Kidney glomerular epithelial cell (primary cell): ENCODE results near the gene MAPRE3.

ENCODE experiments used
- DNase-seq: peaks from one replicate; lab custom pipeline; 2025; lab: John Stamatoyannopoulos, UW

MAPRE3 gene

GRCh38 chr2:27014771-27015433, 44.5 kb downstream of the MAPRE3 start:
- no peak for DNase-seq

DNA sequence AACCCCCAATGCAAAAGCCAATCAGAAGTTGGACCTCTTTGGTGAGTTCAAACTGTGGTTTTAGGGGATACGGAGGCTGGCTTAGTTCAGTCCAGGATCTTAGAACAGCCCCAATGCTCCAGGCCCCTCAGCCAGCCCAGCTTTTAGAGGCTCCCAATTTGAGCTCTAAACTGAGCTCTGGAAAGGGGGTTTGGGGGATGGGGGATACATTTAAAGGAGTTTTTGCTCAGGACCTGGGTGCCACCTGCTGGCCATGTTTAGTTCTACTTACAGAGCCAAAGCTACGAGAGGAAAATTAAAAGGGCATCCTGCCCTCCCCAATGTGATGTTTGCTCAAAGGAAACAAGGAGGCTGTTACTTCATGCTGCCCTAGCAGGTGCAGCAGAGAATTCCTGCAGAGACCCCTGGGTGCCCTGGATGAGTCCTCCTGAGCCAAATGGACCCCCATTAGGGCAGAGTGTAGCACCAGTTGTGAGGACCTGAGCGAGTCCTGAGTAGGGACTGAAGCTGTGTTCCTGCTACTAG, 46.4 kb downstream of the MAPRE3 start:
- DNase-seq: peak; percentile 17

DNA sequence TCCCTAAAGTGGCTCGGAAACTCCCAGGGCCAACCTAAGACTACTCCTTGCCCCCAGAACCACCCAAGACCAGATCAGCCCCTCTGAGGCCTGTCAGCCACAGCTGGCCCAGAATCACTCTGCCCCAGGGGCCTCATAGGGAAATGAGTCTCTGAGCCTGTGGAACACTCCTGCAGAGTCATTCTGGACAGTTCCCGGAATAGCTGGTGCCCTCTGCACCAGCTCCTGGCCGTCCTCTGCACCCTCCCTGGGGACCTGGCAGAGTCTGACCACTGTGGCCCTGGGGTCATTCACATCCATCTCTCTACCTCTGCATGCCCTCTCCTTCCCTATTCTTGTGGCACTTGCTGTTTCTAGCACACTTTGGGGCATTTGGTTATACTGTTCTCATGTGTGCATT, 47.7 kb downstream of the MAPRE3 start:
- no peak for DNase-seq

DNA sequence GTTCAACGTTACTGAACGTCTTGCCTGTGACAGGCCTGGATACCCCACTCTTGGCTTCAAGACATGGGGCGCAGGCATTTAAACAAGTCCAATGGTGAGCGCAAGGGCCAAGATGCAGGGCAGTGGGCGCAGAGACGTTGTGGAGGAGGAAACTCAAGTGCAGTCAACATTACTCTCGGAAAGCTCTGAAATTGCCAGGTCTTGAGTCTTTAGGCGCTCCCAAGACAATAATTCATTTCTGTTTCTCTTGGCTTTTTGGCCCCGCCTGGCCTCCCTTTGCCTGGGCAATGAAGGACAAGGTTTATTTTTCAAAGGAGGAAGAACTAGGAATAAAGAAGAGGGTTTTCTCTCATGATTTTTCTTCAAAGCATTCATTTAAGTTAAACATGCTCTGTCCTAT, 49.0 kb downstream of the MAPRE3 start:
- no peak for DNase-seq

DNA sequence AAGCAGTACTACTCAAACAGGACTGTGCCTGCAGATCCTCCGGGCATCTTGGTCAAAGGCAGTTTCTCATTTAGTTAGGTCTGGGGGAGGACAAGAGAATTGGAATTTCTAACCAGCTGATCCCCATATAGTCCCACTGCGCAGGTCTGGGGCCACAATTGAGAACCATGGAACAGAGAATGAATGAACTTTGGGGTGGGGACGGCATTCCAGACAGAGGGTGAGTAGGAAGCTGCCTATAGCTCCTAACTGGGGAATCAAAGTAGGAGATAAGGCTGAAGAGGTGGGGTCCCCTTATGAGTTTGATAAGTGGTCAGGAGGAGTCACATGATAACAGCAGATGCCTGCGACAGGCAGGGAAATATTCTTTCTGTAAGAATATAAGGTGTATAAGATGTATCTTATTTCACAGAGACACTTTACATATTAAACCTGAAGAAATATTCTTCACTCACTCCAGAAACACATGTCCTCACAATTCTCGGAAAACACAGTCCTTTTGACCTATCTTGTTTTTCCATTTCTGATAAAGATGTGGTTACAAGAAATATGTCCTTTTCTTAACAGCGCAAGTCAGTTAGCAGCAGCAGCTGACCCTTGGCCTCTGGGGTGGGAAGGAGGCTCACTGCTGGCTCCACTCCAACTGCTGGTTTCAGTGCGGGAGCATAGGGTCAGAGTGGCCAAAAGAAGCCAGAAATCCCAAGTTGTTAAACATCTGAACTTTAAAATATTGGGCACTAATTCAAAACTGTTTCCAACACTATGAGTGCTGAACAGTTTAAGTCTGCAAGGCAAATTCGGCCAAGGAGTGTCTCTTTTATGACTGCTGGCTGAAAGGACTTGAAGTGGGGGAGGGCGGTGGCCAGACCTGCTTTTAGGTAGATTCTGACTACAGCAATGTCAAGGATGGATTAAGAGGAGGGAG, 49.8 kb downstream of the MAPRE3 start:
- no peak for DNase-seq

- DNase-seq: peak; percentile 19
These were observed 51.0 kb downstream of the MAPRE3 start for GRCh38 chr2:27021253-27022049.

DNA sequence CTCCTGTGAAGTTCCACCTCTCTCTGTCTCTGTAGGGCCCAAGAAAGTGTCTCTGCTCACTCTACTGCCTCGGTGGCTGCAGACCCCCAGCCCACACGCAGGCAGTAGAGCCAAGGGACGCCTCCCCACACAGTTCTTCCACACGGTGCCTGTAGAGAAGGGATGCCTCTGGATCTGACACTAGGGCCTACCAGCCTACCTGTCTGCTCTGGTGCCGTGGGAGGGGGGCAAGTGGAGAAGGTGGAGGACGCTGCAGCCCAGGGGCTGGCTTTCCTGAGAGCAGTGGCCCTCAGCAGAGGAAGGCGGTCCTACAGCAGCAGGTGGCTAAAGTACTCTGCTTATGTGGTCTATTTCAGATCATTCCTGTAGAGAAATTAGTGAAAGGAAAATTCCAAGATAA, 53.3 kb downstream of the MAPRE3 start:
- DNase-seq: no peak

- no peak for DNase-seq
These were observed 53.8 kb downstream of the MAPRE3 start for GRCh38 chr2:27024188-27024587.

DNA sequence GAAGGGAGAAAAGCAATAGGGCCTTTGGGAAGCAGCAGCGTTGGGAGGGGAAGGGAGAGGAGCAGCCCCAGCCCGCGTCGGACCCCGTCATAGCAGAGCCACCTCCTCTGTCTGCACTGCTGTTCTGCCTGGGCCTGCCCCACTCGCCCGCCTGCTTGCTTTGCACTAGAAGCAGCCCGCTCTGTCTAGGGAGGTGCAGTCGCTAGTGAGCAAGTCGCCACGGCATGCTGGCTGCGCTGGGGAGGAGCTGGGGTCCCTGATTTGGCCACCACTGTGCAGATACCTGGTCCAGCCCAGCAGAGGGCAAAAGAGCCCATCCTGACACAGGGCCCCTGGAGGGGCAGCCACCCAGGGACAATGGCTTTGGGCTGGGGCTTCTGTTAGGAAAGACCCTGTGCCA, 54.4 kb downstream of the MAPRE3 start:
- no peak for DNase-seq

GRCh38 chr2:27025281-27025800, 54.9 kb downstream of the MAPRE3 start:
- no peak for DNase-seq

GRCh38 chr2:27025861-27026851, 55.7 kb downstream of the MAPRE3 start:
- no peak for DNase-seq

DNA sequence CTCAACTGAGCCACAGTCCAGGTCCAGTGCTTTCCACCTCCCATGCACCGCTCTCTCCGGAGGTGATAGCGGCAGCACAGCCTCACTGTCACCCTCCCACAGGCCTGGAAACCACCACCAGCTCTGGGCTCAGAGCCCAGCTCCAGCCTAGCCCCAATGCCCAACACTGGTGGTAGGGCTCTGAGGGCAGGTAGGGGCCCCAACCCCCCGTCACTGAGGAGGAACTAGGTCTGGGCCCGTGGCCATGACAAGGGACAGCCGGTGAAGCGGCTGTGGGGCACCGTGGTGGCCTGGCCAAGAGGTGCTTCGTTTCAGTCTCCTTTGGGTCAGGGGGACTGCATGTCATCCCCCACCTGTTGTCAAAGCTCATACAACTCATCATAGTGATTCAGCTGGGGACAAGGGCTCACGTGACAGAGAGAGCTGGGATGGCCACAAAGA, 56.8 kb downstream of the MAPRE3 start:
- no peak for DNase-seq

GRCh38 chr2:27029051-27029450, 58.6 kb downstream of the MAPRE3 start:
- DNase-seq: no peak

GRCh38 chr2:27032495-27033252, 62.2 kb downstream of the MAPRE3 start, which contains the start of gene TMEM214:
Gene TMEM214, plus strand, starts transcription at chr2:27032965. Its CDS starts 51 bp downstream, at chr2:27033016.
- DNase-seq: peak; percentile 81

DNA sequence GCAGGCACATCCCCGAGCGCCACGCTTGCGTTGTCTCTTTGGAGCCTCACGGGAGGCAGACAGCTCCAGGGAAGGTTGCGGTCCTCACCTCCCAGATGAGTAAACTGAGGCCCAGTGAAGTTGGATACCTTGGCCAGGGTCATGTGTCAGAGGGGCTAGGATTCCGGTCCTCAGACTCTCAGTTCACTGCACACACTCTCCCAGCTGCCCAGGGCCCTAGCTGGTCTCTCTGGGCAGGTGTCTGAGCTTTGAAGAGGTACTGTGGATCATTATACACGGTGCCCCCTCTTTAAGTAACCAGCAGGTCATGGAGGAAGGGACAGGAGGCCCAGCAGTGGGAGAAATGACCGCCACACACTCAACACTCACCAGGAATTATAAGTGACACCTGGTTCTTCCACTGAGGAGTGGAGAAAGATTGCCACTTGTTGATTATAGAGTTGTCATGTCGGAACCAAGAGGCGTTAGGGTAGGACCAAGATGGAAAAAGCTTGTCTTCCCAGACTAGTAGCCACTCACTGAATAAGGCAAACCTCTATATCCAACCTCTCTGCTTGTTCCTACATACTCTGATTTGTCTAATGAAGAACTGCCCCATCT, 62.9 kb downstream of the MAPRE3 start:
- DNase-seq: no peak

GRCh38 chr2:27038012-27038411, 67.6 kb downstream of the MAPRE3 start:
- DNase-seq: no peak

DNA sequence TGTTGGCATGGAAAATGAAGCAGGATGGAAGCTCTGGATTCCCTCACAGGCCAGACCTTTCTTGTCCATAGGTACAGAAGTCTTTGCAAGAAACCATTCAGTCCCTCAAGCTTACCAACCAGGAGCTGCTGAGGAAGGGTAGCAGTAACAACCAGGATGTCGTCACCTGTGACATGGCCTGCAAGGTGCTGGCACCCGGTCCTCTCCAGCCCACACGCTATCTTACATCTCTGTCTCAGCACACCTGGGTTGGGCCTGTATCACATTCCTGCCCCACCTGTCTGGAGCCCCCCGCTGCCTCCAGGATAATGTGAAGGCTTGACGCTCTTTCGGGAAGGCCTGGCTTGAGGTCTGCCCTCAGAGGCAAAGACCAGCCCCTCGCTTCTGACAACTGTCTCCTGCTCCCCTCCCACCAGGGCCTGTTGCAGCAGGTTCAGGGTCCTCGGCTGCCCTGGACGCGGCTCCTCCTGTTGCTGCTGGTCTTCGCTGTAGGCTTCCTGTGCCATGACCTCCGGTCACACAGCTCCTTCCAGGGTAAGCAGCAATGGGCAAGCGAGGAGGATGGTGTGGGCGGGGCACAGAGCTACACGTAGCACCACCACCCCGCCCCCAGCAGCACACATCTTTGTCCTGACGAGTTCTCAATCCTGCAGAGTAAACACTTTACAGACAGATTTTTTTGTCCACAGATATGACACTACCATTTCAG, 68.3 kb downstream of the MAPRE3 start:
- DNase-seq: no peak

DNA sequence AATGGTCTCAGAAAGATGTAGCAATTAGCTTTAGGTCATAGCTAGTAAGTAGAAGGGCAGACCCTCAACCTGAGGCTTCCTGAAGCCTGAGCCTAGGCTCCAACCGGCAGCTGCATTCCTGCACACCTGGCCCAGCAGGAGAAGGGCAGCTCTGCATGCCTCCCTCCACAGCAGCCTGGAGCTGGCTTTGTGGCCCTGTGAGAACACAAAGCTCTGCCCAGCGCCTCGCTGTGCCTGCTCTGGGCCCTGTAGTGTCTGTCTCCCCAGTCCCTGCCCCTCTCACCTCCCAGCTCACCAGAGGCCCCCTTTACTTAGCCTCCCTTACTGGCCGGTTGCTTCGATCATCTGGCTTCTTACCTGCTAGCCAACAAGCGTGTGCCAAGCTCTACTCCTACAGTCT, 69.0 kb downstream of the MAPRE3 start:
- no peak for DNase-seq

- no peak for DNase-seq
These were observed 69.4 kb downstream of the MAPRE3 start for GRCh38 chr2:27039871-27040270.
